Measurements from ENCODE around the gene STRIP2.
A peak's percentile ranks its signal among the peaks of the same experiment; 100 is the strongest.

The STRIP2 gene

DNA sequence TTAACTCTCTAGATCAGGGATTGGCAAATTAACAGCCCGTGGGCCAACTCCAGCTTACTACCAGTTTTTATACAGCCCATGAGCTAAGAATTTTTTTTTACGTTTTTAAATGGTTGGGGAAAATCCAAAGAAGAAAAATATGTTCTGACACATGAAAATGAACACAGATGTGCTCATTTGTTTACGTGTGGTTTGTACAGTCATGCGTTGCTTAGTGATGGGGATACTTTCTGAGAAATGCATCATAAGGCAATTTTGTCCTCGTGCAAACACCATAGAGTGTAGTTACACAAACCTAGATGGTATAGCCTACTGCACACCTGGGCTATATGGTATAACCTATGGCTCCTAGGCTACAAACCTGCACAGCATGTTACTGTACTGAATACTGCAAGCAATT, 59.8 kb downstream of the STRIP2 start:
- TF ChIP-seq, protein P1, sequence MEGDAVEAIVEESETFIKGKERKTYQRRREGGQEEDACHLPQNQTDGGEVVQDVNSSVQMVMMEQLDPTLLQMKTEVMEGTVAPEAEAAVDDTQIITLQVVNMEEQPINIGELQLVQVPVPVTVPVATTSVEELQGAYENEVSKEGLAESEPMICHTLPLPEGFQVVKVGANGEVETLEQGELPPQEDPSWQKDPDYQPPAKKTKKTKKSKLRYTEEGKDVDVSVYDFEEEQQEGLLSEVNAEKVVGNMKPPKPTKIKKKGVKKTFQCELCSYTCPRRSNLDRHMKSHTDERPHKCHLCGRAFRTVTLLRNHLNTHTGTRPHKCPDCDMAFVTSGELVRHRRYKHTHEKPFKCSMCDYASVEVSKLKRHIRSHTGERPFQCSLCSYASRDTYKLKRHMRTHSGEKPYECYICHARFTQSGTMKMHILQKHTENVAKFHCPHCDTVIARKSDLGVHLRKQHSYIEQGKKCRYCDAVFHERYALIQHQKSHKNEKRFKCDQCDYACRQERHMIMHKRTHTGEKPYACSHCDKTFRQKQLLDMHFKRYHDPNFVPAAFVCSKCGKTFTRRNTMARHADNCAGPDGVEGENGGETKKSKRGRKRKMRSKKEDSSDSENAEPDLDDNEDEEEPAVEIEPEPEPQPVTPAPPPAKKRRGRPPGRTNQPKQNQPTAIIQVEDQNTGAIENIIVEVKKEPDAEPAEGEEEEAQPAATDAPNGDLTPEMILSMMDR (IDR thresholded peaks at IDR 0.05; ENCODE audit: low read depth, low read length) = no peak
- DNase-seq (ENCODE audit: low read depth in 2 of 2) = peak; percentile 61 to 93
- no peak overlapping the region for H3K4me3 ChIP-seq (replicated peaks in 1 of 2; ENCODE audit: low read depth in 2 of 2, low read length in 2 of 2)

DNA sequence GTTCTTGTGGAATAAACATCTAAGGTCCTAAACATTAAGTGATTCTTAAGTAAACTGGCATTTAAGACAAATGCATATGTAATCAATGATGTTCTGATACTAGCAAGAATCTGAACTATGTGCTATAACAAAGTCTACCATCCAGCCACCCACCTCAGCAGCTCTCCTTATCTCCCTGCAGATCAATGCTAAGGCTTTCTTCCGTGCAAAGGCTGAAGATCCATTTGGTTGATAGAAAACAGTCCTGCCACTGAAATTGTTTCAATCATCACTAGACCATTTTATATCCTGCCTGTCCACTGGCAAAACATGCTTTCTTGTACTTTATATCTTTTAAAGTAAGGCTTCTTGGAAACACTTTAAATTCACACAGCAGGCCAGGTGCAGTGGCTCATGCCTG, 61.8 kb downstream of the STRIP2 start:
- no peak overlapping the region for H3K4me3 ChIP-seq (replicated peaks in 1 of 2; ENCODE audit: low read depth in 2 of 2, low read length in 2 of 2)
- DNase-seq (ENCODE audit: low read depth in 2 of 2) = no peak
- TF ChIP-seq, protein P1 (IDR thresholded peaks at IDR 0.05; ENCODE audit: low read depth, low read length) = no peak

DNA sequence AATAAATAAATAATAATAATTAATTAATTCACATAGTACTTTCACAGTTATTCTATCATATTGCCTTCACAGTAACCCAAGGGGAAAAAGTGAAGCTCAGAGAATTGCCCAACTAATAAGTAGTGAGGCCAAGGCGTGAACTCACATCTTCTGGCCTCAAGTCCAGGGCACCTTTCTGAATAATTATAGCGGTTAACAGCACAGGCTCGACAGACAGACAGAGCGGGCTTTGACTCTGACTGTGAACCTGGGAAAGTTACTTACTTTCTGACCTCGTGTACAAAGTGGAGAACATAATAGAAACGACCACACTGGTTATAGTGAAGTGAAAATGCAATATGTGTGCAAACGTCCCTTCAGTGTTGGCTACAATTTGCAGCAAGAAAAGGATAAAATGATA, 62.4 kb downstream of the STRIP2 start:
- no peak overlapping the region for H3K4me3 ChIP-seq (replicated peaks in 1 of 2; ENCODE audit: low read depth in 2 of 2, low read length in 2 of 2)
- no peak for DNase-seq (ENCODE audit: low read depth in 2 of 2)
- TF ChIP-seq, protein P1 (IDR thresholded peaks at IDR 0.05; ENCODE audit: low read depth, low read length) = no peak

DNA sequence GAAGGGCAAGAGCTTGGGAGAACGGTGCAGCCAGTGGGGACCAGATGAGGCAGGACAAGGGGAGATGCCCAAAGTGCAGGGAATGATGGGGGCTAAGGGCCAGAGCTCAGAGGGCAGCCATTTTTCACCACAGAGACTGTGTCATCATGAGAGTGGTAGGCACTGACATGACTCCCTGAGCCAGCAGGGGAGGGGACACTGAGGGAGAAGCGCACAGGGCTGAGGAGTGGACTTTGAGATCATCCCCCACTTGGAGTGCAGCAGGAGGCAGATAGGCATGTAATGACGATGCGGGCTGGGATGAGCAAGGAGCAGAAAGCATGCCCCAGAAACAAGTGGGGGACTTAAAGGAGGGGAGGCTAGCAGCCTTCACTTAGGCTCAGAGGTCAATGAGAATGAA, 62.9 kb downstream of the STRIP2 start:
- H3K4me3 ChIP-seq (replicated peaks in 1 of 2; ENCODE audit: low read depth in 2 of 2, low read length in 2 of 2) = no peak overlapping the region
- no peak for DNase-seq (ENCODE audit: low read depth in 2 of 2)
- TF ChIP-seq, protein P1 (IDR thresholded peaks at IDR 0.05; ENCODE audit: low read depth, low read length) = no peak

DNA sequence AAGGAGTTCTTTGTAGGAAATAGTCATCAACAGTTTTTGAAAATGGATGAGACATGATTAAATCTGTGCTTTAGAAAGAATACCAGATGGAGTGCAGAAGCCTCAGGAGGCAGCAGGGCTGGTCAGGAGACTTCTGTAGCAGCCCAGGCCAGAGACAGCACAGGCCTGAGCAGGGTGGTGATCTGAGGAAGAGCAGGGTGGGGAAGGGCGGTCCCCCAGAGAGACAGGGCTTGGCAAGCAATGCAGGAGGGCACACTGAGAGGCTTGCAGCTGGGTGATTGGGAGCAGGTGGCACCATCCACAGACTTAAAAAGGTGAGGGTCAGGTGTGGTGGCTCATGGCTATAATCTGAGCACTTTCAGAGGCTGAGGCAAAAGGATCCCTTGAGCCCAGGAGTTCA, 63.8 kb downstream of the STRIP2 start:
- DNase-seq (ENCODE audit: low read depth in 2 of 2) = no peak
- TF ChIP-seq, protein P1 (IDR thresholded peaks at IDR 0.05; ENCODE audit: low read depth, low read length) = no peak
- no peak overlapping the region for H3K4me3 ChIP-seq (replicated peaks in 1 of 2; ENCODE audit: low read depth in 2 of 2, low read length in 2 of 2)

DNA sequence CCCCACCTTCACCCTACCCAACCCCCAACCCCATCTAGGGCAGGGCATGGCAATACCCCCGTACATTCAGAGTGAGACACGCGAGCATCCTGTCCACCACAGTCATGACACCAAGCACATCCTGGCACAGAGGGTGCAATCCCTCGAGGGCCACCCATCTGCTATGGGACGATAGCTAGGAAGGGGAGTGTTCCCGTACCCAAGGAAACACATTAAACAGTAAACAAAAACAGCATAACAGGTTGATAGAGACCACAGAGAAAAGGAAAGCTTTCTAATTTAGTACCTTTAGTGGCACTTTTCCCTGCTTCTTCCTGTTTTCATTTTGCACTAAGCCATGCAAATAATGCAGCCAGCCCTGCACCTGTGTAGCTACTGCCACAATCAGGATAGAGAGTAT, 65.8 kb downstream of the STRIP2 start:
- TF ChIP-seq, protein P1 (IDR thresholded peaks at IDR 0.05; ENCODE audit: low read depth, low read length) = no peak
- H3K4me3 ChIP-seq (replicated peaks in 1 of 2; ENCODE audit: low read depth in 2 of 2, low read length in 2 of 2) = no peak overlapping the region
- DNase-seq (ENCODE audit: low read depth in 2 of 2) = no peak

Data from cardiac fibroblast (primary cell).